Gastroesophageal sphincter (tissue), 3 donors: ENCODE results near the gene LRP4.

Experiments
- POLR2A ChIP-seq, 2 donors: fragments of 450-650 bp; IDR thresholded peaks; one replicate each; pipeline ENCODE4 v1.6.1; 2017; ENCODE audit warnings: antibody characterized with exemption in 2 of 2, mild to moderate bottlenecking in 2 of 2, moderate library complexity in 1 of 2
- TF ChIP-seq, protein P1 (sequence below), 4 experiments: fragments of 200-600 bp in 2 of 4; fragments of 450-650 bp in 2 of 4; sonication (generic) in 1 of 4; IDR thresholded peaks; one replicate each; pipeline ENCODE4 v1.5.1; 2017 to 2019; ENCODE audit warnings: antibody characterized with exemption in 4 of 4, mild to moderate bottlenecking in 2 of 4, moderate library complexity in 2 of 4

DNA sequence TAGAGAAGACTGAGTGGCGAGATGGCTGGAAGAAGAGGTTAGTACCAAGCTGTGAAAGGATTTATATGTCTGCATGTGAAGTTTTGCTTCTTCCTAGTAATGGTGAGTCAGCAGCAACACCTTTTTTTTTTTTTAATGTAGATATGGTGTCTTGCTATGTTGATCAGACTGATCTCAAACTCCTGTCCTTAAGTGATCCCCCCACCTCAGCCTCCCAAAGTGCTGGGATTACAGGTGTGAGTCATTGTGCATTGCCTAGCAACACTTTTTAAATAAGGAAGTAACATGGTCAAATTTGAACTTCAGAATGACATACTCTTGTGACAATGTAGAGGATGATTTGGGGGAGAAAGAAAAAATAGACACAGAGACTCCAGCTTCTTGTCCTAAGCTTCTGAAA is 11.7 kb upstream of the LRP4 start:
- no peak for TF ChIP-seq POLR2A (IDR thresholded peaks at IDR 0.05)
- TF ChIP-seq, protein P1, sequence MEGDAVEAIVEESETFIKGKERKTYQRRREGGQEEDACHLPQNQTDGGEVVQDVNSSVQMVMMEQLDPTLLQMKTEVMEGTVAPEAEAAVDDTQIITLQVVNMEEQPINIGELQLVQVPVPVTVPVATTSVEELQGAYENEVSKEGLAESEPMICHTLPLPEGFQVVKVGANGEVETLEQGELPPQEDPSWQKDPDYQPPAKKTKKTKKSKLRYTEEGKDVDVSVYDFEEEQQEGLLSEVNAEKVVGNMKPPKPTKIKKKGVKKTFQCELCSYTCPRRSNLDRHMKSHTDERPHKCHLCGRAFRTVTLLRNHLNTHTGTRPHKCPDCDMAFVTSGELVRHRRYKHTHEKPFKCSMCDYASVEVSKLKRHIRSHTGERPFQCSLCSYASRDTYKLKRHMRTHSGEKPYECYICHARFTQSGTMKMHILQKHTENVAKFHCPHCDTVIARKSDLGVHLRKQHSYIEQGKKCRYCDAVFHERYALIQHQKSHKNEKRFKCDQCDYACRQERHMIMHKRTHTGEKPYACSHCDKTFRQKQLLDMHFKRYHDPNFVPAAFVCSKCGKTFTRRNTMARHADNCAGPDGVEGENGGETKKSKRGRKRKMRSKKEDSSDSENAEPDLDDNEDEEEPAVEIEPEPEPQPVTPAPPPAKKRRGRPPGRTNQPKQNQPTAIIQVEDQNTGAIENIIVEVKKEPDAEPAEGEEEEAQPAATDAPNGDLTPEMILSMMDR (IDR thresholded peaks at IDR 0.05): no peak
